K562 (cell line): ENCODE measurements around the gene HNF4A. TPM values are rescaled to one million over a fixed set of nuclear protein-coding genes. Genes with fewer than 3 reads are reported as not detected.

Experiments used
- ATAC-seq: fragments of 200-7000 bp; cut with Tn5 transposase; 3 replicates; pipeline ENCODE4 v1.9.1; 2020; ENCODE audit warnings: moderate library complexity
- BruUV-seq: library from RNA; stranded (reverse); fragments of 400-500 nt; replicated peaks from 2 replicates; lab custom pipeline; 2021; lab: Mats Ljungman, UMichigan
- CTCF ChIA-PET: fragments of 300-600 bp; formaldehyde crosslinking; extraction: SDS; loops from one replicate; lab custom pipeline; 2021; ENCODE audit warnings: low intra/inter-chr PET ratio; lab: Yijun Ruan, JAX
- POLR2A ChIA-PET: fragments of 300-600, 350-650 bp; sonication (Branson Sonifier 250); formaldehyde crosslinking; extraction: SDS; loops from one replicate; lab custom pipeline; 2021; ENCODE audit warnings: antibody characterized with exemption, inconsistent platforms; lab: Yijun Ruan, JAX
- DNase-seq, 4 experiments: peaks; one replicate each; pipeline versions ENCODE4 v3.0.0 to v3.0.0-alpha.2; 2011 to 2018; ENCODE audit warnings: low spot score in 3 of 4, mixed read lengths in 3 of 4; ENCODE audit errors: extremely low read depth in 1 of 4
- FAIRE-seq: peaks from 2 replicates; lab custom pipeline; 2011; peaks lifted over from hg19 to GRCh38; lab: Jason Lieb, UNC
- H2AFZ ChIP-seq: 2 replicates; pipeline ENCODE4 v1.6.0; 2011; ENCODE audit warnings: low read depth, low read length, control low read depth, inconsistent platforms
- H3K27ac ChIP-seq: fragments of 200-600 bp; 3 replicates; pipeline ENCODE4 v1.8.0; 2011; ENCODE audit warnings: low read depth, mild to moderate bottlenecking, control low read depth, inconsistent platforms, low read length, moderate library complexity, mixed read lengths; ENCODE audit errors: extremely low read depth
- H3K27me3 ChIP-seq, 2 experiments: fragments of 300-600 bp in 1 of 2; 2 replicates in 1 of 2; 3 replicates in 1 of 2; pipeline versions ENCODE4 v1.6.0 to v1.8.0; 2011; ENCODE audit warnings: inconsistent platforms in 2 of 2, low read length in 2 of 2, mild to moderate bottlenecking in 1 of 2, mixed read lengths in 1 of 2, moderate library complexity in 1 of 2; ENCODE audit not compliant: control insufficient read depth in 2 of 2, insufficient read depth in 2 of 2
- H3K36me3 ChIP-seq: fragments of 300-600 bp; 3 replicates; pipeline ENCODE4 v1.8.0; 2011; ENCODE audit warnings: mild to moderate bottlenecking, low read length, inconsistent platforms; ENCODE audit not compliant: control insufficient read depth, insufficient read depth
- H3K4me1 ChIP-seq, 2 experiments: fragments of 200-600 bp in 1 of 2; replicated peaks in 1 of 2; 2 replicates in 1 of 2; 3 replicates in 1 of 2; pipeline versions ENCODE4 v1.5.1 to v1.8.0; 2011; ENCODE audit warnings: inconsistent platforms in 2 of 2, low read length in 2 of 2, mild to moderate bottlenecking in 1 of 2, mixed read lengths in 1 of 2, moderate library complexity in 1 of 2; ENCODE audit not compliant: control insufficient read depth in 2 of 2, insufficient read depth in 2 of 2
- H3K4me2 ChIP-seq: 2 replicates; pipeline ENCODE4 v1.6.1; 2011; ENCODE audit warnings: low read length, control low read depth, inconsistent platforms, mixed read lengths; ENCODE audit not compliant: insufficient read depth
- H3K4me3 ChIP-seq: fragments of 200-600 bp; sonication (generic), shearing (Covaris generic); 2 replicates; pipeline ENCODE4 v1.5.1; 2016; ENCODE audit warnings: control low read depth, inconsistent platforms
- H3K79me2 ChIP-seq: fragments of 200-600 bp; 3 replicates; pipeline ENCODE4 v1.8.0; 2011; ENCODE audit warnings: low read length, inconsistent platforms; ENCODE audit not compliant: control insufficient read depth, insufficient read depth
- H3K9ac ChIP-seq, 2 experiments: 2 replicates each; pipeline versions ENCODE4 v1.6.0 to v1.6.1; 2011; ENCODE audit warnings: low read depth in 2 of 2, low read length in 2 of 2, control low read depth in 1 of 2, inconsistent platforms in 1 of 2, mild to moderate bottlenecking in 1 of 2, mixed read lengths in 1 of 2; ENCODE audit not compliant: insufficient read depth in 1 of 2
- H3K9me1 ChIP-seq: one replicate; pipeline ENCODE4 v1.6.0; 2011; ENCODE audit warnings: inconsistent platforms, mild to moderate bottlenecking, low read length, moderate library complexity; ENCODE audit not compliant: control insufficient read depth, insufficient read depth
- H3K9me3 ChIP-seq: replicated peaks from 2 replicates; pipeline ENCODE4 v1.5.1; 2011; ENCODE audit warnings: low read depth, low read length, inconsistent platforms; ENCODE audit not compliant: control insufficient read depth, insufficient read depth
- H4K20me1 ChIP-seq: replicated peaks from 2 replicates; pipeline ENCODE4 v1.6.1; 2011; ENCODE audit warnings: low read length, inconsistent platforms, mixed read lengths; ENCODE audit not compliant: control insufficient read depth, insufficient read depth
- ATF1 ChIP-seq, 2 experiments: fragments of 450-650 bp in 1 of 2; IDR thresholded peaks; 2 replicates each; pipeline ENCODE4 v1.6.1; 2016; ENCODE audit warnings: missing compliant biosample characterization in 1 of 2, missing genetic modification characterization in 1 of 2
- E2F3 ChIP-seq: fragments of 250-450 bp; sonication (Bioruptor Pico); IDR thresholded peaks from 2 replicates; pipeline ENCODE4 v1.4.0; 2020; ENCODE audit warnings: mild to moderate bottlenecking
- FOXA3 ChIP-seq, 2 experiments: fragments of 450-650 bp in 1 of 2; sonication (generic) in 1 of 2; formaldehyde crosslinking; IDR thresholded peaks in 1 of 2; conservative IDR thresholded peaks in 1 of 2; 2 replicates each; pipeline versions ENCODE4 v1.4.0 to v1.8.0; 2020 to 2022; ENCODE audit warnings: mild to moderate bottlenecking in 2 of 2, missing genetic modification reagents in 1 of 2
- HIVEP1 ChIP-seq: fragments of 250-450 bp; sonication (Bioruptor Pico); IDR thresholded peaks from 2 replicates; pipeline ENCODE4 v1.4.0; 2020; ENCODE audit warnings: mild to moderate bottlenecking
- KDM1A ChIP-seq, 2 experiments: fragments of 450-650 bp; IDR thresholded peaks; 2 replicates each; pipeline ENCODE4 v1.6.1; 2016; ENCODE audit warnings: mild to moderate bottlenecking in 2 of 2
- MCM7 ChIP-seq, 2 experiments: fragments of 450-650 bp; IDR thresholded peaks; 2 replicates each; pipeline ENCODE4 v1.6.1; 2016 to 2018
- SMARCB1 ChIP-seq: IDR thresholded peaks from 2 replicates; pipeline ENCODE4 v1.6.1; 2011; ENCODE audit warnings: improper control_type of control experiment, low read depth; ENCODE audit not compliant: insufficient read length
- TCF3 ChIP-seq: sonication (generic); formaldehyde crosslinking; IDR thresholded peaks from 2 replicates; pipeline ENCODE4 v1.4.0; 2020; ENCODE audit warnings: mild to moderate bottlenecking, missing genetic modification reagents
- ZBED1 ChIP-seq: IDR thresholded peaks from 2 replicates; pipeline ENCODE4 v1.6.1; 2014
- WGBS: fragments of 100-300 bp; shearing (Covaris generic); methylation state at CpG from one replicate; pipeline ENCODE4 v1.1.6; 2016; ENCODE audit warnings: low coverage, mixed read lengths; ENCODE audit not compliant: insufficient coverage; ENCODE audit errors: missing lambda C conversion rate; 5-methylcytosine and 5-hydroxymethylcytosine counted together
- in situ Hi-C: fragments of 300-500 bp; cut with MboI; formaldehyde crosslinking; loops from 4 replicates; pipeline ENCODE4 v1.15.0; 2018; ENCODE audit warnings: inconsistent platforms, mixed read lengths
- intact Hi-C: fragments of 100-400 bp; cut with micrococcal nuclease; formaldehyde crosslinking; loops from 2 replicates; pipeline ENCODE4 v1.14.2; 2022
- polyA plus RNA-seq, 8 experiments: library from polyadenylated mRNA; depleted of rRNA in 4 of 8; stranded (reverse) in 5 of 8; unstranded in 3 of 8; fragments of >200 nt; fragmentation: Nextera tagmentation in 2 of 8; fragmentation: Illumina TruSeq in 1 of 8; extraction: Ambion mirVana in 2 of 8; extraction: Trizol in 1 of 8; gene quantifications; 2 replicates each; pipeline versions ENCODE4 v1.2.1 to v1.2.3, GENCODE V29; 2011 to 2014; ENCODE audit warnings: inconsistent platforms in 1 of 8, missing spikeins in 1 of 8
- total RNA-seq, 7 experiments: library from RNA; depleted of rRNA in 6 of 7; stranded (reverse); fragments of >200 nt in 6 of 7; fragmentation: Illumina TruSeq in 2 of 7; extraction: Trizol in 2 of 7; gene quantifications; 2 replicates each; pipeline versions ENCODE4 v1.2.1 to v1.2.3, GENCODE V29; 2011 to 2021; ENCODE audit warnings: low replicate concordance in 1 of 7
- TF ChIP-seq, protein P1 (sequence below): fragments of 450-650 bp; IDR thresholded peaks from 2 replicates; pipeline ENCODE4 v1.6.1; 2016; ENCODE audit warnings: antibody characterized with exemption
- TF ChIP-seq, protein P2 (sequence below): sonication (generic); formaldehyde crosslinking; IDR thresholded peaks from 2 replicates; pipeline ENCODE4 v1.5.0; 2020; ENCODE audit warnings: missing genetic modification reagents
- TF ChIP-seq, protein P3 (sequence below): fragments of 450-650 bp; IDR thresholded peaks from 2 replicates; pipeline ENCODE4 v1.6.1; 2017; ENCODE audit warnings: mild to moderate bottlenecking, moderate library complexity

Gene HNF4A
- total and polyA plus RNA-seq, 9 of the 15 experiments (the other 6 are each of a cell fraction or from before 2014, with no cell fraction given) = 0.03 to 0.27 (median 0.08) TPM; not detected in 5

DNA sequence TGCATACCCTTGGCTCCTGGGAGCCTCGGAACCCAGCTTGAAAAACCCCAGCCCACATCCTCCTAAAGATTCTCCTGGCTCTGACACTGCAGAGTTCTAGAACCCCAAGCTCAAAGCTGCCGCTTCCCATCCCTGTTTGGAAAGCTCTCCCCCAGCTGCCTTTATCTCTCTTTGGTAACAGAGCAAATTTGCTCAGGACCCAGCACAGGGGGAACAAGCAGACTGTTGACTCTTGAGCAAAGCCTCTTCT lies 38.9 kb downstream of the HNF4A start:
- FAIRE-seq (no peak), ATAC-seq (peak; percentile 77; the same call in 2 of the 3 replicates), DNase-seq (no peak)
- intact Hi-C loops (no loop called here), in situ Hi-C loops (no loop called here)
- peak overlapping the region; percentile 29; the same call in 1 of the 2 replicates for H3K4me2 ChIP-seq
- TF ChIP-seq, protein P1, sequence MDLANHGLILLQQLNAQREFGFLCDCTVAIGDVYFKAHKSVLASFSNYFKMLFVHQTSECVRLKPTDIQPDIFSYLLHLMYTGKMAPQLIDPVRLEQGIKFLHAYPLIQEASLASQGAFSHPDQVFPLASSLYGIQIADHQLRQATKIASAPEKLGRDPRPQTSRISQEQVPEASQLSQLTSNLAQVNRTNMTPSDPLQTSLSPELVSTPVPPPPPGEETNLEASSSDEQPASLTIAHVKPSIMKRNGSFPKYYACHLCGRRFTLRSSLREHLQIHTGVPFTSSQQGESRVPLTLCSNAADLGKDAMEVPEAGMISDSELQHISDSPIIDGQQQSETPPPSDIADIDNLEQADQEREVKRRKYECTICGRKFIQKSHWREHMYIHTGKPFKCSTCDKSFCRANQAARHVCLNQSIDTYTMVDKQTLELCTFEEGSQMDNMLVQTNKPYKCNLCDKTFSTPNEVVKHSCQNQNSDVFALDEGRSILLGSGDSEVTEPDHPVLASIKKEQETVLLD = no peak
- TF ChIP-seq FOXA3 (CRISPR knock-in tag; conservative IDR thresholded peaks at IDR 0.05 in 1 of 2, IDR thresholded peaks at IDR 0.05 in 1 of 2) (no peak), TCF3 (CRISPR knock-in tag) (no peak), E2F3 (no peak), ATF1 (CRISPR knock-in tag; IDR thresholded peaks at IDR 0.05) (no peak), ATF1 (tag; IDR thresholded peaks at IDR 0.05) (no peak), SMARCB1 (no peak), ZBED1 (no peak), HIVEP1 (no peak), KDM1A (IDR thresholded peaks at IDR 0.05) (no peak), MCM7 (IDR thresholded peaks at IDR 0.05) (no peak)
- TF ChIP-seq, protein P2, sequence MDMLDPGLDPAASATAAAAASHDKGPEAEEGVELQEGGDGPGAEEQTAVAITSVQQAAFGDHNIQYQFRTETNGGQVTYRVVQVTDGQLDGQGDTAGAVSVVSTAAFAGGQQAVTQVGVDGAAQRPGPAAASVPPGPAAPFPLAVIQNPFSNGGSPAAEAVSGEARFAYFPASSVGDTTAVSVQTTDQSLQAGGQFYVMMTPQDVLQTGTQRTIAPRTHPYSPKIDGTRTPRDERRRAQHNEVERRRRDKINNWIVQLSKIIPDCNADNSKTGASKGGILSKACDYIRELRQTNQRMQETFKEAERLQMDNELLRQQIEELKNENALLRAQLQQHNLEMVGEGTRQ (CRISPR knock-in tag) = no peak
- TF ChIP-seq, protein P3, sequence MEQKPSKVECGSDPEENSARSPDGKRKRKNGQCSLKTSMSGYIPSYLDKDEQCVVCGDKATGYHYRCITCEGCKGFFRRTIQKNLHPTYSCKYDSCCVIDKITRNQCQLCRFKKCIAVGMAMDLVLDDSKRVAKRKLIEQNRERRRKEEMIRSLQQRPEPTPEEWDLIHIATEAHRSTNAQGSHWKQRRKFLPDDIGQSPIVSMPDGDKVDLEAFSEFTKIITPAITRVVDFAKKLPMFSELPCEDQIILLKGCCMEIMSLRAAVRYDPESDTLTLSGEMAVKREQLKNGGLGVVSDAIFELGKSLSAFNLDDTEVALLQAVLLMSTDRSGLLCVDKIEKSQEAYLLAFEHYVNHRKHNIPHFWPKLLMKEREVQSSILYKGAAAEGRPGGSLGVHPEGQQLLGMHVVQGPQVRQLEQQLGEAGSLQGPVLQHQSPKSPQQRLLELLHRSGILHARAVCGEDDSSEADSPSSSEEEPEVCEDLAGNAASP = no peak
- ChIA-PET CTCF (no interaction called here), POLR2A (interaction anchor here (0.6 to 1.6 kb wide), 3 partner anchors 43 to 667 kb away, joined by 3 to 6 read pairs (median 4); no protein-coding TSS in a partner anchor)
- H4K20me1 ChIP-seq = no peaks in the 10 kb centered on the region
- H3K9me3 ChIP-seq = no peaks in the 10 kb centered on the region
- 0% methylated on average over 2 of the region's 2 CpGs for WGBS
- no TSS peak for BruUV-seq
- 0 out of 2 replicates have a peak overlapping the region, but pooled peaks have one; percentile 53 for H2AFZ ChIP-seq
- no peaks in the 10 kb centered on the region for H3K36me3 ChIP-seq
- H3K9ac ChIP-seq = peak overlapping the region in 1 of 2 experiments; percentile 70; a peak in 1 of 4 replicates
- peaks cover 19 to 28% of the 10 kb centered on the region in 2 experiments for H3K4me1 ChIP-seq
- no peaks in the 10 kb centered on the region for H3K9me1 ChIP-seq
- H3K27me3 ChIP-seq = peaks cover 0 to 18% of the 10 kb centered on the region in 2 experiments; a peak in 2 of 5 replicates
- H3K27ac ChIP-seq = no peak overlapping the region
- no peak overlapping the region for H3K4me3 ChIP-seq
- no peaks in the 10 kb centered on the region for H3K79me2 ChIP-seq
